ENCODE data around the gene DNM3. TPM values are rescaled to one million over a fixed set of nuclear protein-coding genes. Genes with fewer than 3 reads are reported as not detected.
A peak's percentile ranks its signal among the peaks of the same experiment; 100 is the strongest.
"Not testable (repeated sequence)": the region's sequence is repeated elsewhere in the genome, so short reads cannot be mapped to it uniquely, and the experiment has no call there.

DNM3 gene
- total RNA-seq, 1 donor from 2014 or later: 7.7 TPM

DNA sequence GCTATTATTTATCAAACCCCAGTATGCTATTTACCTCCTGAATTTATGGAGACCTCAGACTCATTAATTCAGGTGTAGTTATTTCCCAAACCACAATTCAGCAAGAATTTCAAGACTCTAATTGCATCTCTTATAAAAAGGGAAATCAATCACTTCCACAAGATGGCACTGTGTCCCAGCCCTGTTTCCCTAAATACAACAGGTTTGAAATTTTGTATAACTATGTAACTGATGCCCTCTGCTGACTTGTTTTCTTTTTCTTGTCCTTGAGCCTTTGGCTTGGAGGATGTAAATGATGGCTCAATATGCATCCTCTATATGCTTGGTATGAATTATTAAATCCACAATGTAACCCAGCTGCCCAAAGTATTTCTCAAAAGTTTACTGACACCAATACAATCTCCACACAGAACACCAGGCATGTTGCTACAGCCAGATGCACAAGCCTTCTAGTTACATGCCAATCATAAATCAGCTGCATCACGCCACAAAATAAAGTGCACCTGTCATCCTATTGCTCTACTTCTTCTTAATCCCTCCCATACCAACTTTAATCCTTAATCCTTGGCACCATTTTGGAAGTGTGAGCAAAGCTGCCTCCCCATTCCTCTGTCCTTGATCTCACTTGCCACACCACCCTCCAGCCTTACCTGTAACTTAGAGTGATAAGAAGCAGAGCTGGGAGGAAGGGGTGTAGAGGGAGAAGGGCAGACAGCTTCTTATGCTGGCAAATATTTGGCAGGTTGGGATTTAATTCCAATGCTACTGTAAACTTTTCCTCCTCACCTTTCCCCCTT is 588.2 kb downstream of the DNM3 start:
- no peak overlapping the region for H3K4me3 Mint-ChIP-seq (ENCODE audit: unreplicated experiment)
- peak; percentile 25 for DNase-seq (ENCODE audit: low spot score)
- TF ChIP-seq, protein P1, sequence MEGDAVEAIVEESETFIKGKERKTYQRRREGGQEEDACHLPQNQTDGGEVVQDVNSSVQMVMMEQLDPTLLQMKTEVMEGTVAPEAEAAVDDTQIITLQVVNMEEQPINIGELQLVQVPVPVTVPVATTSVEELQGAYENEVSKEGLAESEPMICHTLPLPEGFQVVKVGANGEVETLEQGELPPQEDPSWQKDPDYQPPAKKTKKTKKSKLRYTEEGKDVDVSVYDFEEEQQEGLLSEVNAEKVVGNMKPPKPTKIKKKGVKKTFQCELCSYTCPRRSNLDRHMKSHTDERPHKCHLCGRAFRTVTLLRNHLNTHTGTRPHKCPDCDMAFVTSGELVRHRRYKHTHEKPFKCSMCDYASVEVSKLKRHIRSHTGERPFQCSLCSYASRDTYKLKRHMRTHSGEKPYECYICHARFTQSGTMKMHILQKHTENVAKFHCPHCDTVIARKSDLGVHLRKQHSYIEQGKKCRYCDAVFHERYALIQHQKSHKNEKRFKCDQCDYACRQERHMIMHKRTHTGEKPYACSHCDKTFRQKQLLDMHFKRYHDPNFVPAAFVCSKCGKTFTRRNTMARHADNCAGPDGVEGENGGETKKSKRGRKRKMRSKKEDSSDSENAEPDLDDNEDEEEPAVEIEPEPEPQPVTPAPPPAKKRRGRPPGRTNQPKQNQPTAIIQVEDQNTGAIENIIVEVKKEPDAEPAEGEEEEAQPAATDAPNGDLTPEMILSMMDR (IDR thresholded peaks at IDR 0.05; ENCODE audit: unreplicated experiment): peak; percentile 50
- no peak overlapping the region for H3K27ac Mint-ChIP-seq (ENCODE audit: unreplicated experiment)
- H3K36me3 Mint-ChIP-seq (ENCODE audit: low read depth, unreplicated experiment): peaks cover 7% of the 10 kb centered on the region
- no peaks in the 10 kb centered on the region for H3K9me3 Mint-ChIP-seq (ENCODE audit: unreplicated experiment)
- H3K4me1 Mint-ChIP-seq (ENCODE audit: unreplicated experiment): peaks cover 11% of the 10 kb centered on the region
- peaks cover 1% of the 10 kb centered on the region for H3K27me3 Mint-ChIP-seq (ENCODE audit: unreplicated experiment)

DNA sequence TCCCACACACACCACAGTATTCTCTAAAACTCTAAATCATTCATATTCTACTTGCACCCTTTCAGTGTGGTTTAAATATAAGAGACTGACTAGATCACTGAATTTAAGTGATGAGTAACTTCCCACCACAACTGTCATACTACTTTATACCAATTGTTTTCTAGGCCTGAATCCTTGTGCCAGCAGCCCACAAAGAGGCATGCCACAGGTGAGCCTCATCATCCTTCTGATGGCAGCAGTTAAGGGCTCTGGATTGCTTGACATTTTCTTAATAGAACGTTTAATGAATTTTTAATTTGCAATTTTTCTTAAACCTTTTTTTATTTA is 588.8 kb downstream of the DNM3 start:
- Mint-ChIP-seq H3K36me3 (ENCODE audit: low read depth, unreplicated experiment) (peaks cover 7% of the 10 kb centered on the region), H3K27ac (ENCODE audit: unreplicated experiment) (no peak overlapping the region), H3K27me3 (ENCODE audit: unreplicated experiment) (peaks cover 1% of the 10 kb centered on the region), H3K4me1 (ENCODE audit: unreplicated experiment) (peaks cover 11% of the 10 kb centered on the region), H3K4me3 (ENCODE audit: unreplicated experiment) (no peak overlapping the region), H3K9me3 (ENCODE audit: unreplicated experiment) (no peaks in the 10 kb centered on the region)
- no peak for DNase-seq (ENCODE audit: low spot score)
- TF ChIP-seq, protein P1 (IDR thresholded peaks at IDR 0.05; ENCODE audit: unreplicated experiment): no peak

DNA sequence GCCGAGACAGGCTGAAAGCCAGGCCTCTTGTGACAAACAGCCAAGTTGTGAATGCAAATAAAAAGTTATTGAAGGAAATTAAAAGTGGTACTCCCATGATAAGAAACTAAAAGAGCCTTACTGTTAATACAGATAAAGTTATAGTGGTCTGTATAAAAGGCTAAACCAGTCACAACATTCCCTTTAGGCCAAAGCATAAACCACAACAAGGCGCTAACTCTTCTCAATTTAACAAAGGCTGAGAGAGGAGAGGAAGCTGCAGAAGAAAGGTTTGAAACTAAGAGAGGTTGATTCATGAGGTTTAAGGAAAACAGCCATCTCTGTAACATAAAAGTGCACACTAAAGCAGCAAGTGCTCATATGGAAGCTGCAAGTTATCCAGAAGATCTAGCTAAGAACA is 589.9 kb downstream of the DNM3 start:
- Mint-ChIP-seq H3K27me3 (ENCODE audit: unreplicated experiment) (peaks cover 1% of the 10 kb centered on the region), H3K9me3 (ENCODE audit: unreplicated experiment) (no peaks in the 10 kb centered on the region), H3K36me3 (ENCODE audit: low read depth, unreplicated experiment) (peaks cover 7% of the 10 kb centered on the region), H3K4me1 (ENCODE audit: unreplicated experiment) (peaks cover 11% of the 10 kb centered on the region), H3K4me3 (ENCODE audit: unreplicated experiment) (no peak overlapping the region), H3K27ac (ENCODE audit: unreplicated experiment) (no peak overlapping the region)
- TF ChIP-seq, protein P1 (IDR thresholded peaks at IDR 0.05; ENCODE audit: unreplicated experiment): no peak
- DNase-seq (ENCODE audit: low spot score): no peak

DNA sequence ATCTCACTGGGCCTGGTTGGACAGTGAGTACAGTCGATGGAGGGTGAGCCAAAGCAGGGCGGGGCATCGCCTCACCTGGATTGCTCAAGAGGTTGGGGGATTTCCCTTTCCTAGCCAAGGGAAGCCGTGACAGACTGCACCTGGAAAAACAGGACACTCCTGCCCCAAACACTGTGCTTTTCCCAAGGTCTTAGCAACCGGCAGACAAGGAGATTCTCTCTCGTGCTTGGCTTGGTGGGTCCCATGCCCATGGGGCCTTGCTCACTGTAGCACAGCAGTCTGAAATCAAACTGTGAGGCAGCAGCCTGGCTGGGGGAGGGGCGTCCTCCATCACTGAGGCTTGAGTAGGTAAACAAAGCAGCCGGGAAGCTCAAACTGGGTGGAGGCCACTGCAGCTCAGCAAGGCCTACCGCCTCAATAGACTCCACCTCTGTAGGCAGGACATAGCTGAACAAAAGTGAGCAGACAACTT is 590.5 kb downstream of the DNM3 start:
- Mint-ChIP-seq H3K27ac (ENCODE audit: unreplicated experiment) (no peak overlapping the region), H3K9me3 (ENCODE audit: unreplicated experiment) (no peaks in the 10 kb centered on the region), H3K4me1 (ENCODE audit: unreplicated experiment) (peaks cover 11% of the 10 kb centered on the region), H3K4me3 (ENCODE audit: unreplicated experiment) (no peak overlapping the region), H3K27me3 (ENCODE audit: unreplicated experiment) (peaks cover 1% of the 10 kb centered on the region), H3K36me3 (ENCODE audit: low read depth, unreplicated experiment) (peaks cover 7% of the 10 kb centered on the region)
- TF ChIP-seq, protein P1 (IDR thresholded peaks at IDR 0.05; ENCODE audit: unreplicated experiment): no peak
- no peak for DNase-seq (ENCODE audit: low spot score)

DNA sequence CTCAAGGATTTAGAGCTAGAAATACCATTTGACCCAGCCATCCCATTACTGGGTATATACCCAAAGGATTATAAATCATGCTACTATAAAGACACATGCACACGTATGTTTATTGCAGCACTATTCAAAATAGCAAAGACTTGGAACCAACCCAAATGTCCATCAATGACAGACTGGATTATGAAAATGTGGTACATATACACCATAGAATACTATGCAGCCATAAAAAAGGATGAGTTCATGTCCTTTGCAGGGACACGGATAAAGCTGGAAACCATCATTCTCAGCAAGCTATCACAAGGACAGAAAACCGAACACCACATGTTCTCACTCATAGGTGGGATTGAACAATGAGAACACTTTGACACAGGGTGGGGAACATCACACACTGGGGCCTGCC is 595.9 kb downstream of the DNM3 start:
- H3K4me3 Mint-ChIP-seq (ENCODE audit: unreplicated experiment); H3K27ac Mint-ChIP-seq (ENCODE audit: unreplicated experiment); H3K9me3 Mint-ChIP-seq (ENCODE audit: unreplicated experiment); DNase-seq (ENCODE audit: low spot score); H3K27me3 Mint-ChIP-seq (ENCODE audit: unreplicated experiment): not testable (repeated sequence)
- Mint-ChIP-seq H3K36me3 (ENCODE audit: low read depth, unreplicated experiment) (peaks cover 20% of the 10 kb centered on the region), H3K4me1 (ENCODE audit: unreplicated experiment) (peaks cover 11% of the 10 kb centered on the region)

All from endothelial cell (in vitro differentiated cells).